NCI-H146 treated with DMSO at 0.1 percent for 48 hours (cell line): ENCODE results near the gene SCLT1.

Experiments used
- DNase-seq: peaks from one replicate; lab custom pipeline; 2025; ENCODE audit not compliant: unreplicated experiment; lab: John Stamatoyannopoulos, UW

Gene SCLT1

DNA sequence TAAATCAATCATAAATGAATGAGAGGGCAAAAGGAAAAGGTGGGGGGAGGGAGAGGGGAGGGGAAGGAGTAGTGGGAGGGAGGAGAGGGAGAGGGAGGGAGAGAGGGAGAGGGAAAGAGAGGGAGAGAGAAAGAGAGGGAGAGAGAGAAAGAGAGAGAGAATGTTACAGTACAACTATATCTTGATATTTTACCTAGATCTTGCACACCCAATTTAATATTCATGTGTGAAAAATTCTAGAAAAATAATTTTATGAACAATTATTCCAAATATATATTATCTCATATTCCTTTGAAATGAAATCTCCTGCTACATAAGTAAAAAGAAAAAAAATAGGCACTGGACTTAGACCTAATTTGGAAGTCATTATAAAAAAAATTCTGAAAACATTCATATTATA is 120.0 kb downstream of the SCLT1 start:
- no peak for DNase-seq

- no peak for DNase-seq
Measured at GRCh38 chr4:128961405-128961804, 131.9 kb downstream of the SCLT1 start.

DNA sequence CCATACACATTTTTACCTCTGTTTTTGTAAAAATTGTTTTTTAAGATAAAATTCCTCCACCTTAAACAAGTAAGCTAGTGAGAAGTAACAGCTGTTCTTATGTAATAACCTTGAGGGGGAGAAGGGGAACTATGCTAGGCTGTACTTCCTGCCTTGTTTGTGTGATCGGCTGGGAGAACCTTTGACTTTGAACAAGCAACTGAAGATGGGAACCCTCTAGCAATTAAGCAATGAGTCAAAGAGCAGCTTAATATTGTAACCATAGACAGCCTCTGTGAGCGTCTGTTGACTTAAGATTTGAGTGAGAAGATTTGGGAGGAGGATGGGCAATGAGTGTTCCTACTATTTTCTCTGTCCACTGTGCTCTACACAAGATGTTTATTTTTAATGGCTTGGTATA is 135.1 kb downstream of the SCLT1 start:
- DNase-seq: no peak

GRCh38 chr4:128957459-128957858 is 135.9 kb downstream of the SCLT1 start:
- no peak for DNase-seq

DNA sequence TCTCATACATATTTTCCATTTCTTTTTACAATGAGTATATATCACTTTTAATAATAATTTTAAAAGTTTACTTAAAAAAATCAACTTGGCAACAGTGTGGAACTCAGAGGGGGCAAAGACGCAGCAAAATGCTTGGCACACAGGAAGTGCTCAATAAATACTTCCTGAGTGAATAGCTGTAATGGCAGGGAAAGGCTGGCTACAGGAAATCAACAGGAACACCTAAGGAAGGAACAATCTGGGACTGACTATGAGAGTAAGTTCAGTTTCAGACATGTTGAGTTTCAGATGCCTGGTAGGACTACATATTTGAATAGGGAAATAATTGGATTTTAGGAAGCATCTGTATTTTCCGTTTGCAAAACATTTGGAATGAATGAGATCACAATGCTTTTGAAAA is 137.6 kb downstream of the SCLT1 start:
- no peak for DNase-seq

GRCh38 chr4:128954941-128955340 is 138.4 kb downstream of the SCLT1 start:
- no peak for DNase-seq

GRCh38 chr4:128951316-128951715 is 142.0 kb downstream of the SCLT1 start:
- DNase-seq: no peak

DNA sequence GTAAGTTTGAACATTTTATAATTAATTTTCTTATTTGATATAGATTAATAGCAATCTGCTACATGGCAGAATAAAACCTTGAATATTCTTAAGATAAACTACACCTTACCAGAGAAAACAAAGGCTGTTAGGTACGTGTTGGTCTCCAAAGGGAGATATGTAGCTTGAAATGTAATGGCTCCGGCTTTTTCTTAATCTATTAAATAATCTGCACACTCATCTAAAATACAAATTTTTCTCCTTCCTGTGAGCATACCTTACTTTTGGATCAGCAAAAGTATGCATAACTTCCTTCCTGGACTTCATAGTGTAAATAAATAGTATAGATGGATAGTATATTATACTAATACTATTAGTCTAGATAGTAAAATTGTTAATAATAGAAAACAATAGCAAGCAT is 142.5 kb downstream of the SCLT1 start:
- DNase-seq: no peak

GRCh38 chr4:128946916-128947315 is 146.4 kb downstream of the SCLT1 start:
- no peak for DNase-seq

DNA sequence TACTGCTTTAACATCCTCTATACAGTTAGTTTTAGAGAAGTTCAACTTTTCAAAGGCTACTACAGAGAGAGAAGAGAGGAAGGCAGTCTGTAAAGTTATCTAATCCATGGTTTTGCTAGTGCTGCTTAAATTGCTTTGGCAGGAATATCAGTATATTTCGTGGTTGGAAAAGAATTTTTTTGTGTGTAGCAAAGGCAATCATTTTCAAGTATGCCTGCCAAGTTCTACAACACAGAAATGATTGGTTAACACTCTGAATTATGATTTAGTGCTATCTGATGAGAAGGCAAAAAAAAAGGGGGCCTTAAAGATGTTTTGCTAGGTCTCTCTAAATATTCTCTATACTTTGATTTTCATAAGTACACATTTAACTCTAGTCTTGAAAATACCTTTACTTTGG is 150.7 kb downstream of the SCLT1 start:
- no peak for DNase-seq

DNA sequence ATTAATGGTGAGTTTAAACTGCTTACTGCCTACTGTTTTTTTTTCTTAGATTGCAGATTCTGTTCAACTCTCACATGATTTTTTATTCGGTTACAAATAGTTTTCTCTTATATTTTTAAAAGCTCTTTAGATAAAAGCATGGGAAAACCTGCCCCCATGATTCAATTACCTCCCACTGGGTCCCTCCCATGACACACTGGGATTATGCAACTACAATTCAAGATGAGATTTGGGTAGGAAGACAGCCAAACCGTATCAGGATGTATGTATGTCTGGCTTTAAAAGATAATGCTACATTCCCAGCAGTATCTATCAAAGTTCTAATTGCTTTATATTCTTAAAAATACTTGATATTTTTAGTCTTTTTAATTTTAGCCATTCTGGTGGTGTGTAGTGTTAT is 152.4 kb downstream of the SCLT1 start:
- no peak for DNase-seq

DNA sequence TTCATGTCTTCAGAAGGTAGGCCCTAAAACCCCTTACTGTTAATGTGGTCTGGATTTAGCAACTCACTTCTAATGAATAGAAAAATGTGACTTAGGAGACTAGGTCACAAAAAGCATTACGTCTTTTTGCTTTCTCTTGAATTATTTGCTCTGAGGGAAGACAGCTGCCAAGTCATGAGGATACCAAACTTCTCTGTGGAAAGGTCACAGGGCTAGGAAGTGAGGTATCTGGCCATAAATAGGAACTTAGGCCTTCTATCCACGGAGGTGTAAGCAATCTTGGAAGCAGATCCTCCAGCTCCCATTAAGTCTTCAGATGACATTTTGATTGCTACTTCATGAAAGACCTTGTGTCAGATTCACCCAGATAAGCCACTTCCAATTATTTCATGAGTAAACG is 163.3 kb downstream of the SCLT1 start:
- DNase-seq: no peak

DNA sequence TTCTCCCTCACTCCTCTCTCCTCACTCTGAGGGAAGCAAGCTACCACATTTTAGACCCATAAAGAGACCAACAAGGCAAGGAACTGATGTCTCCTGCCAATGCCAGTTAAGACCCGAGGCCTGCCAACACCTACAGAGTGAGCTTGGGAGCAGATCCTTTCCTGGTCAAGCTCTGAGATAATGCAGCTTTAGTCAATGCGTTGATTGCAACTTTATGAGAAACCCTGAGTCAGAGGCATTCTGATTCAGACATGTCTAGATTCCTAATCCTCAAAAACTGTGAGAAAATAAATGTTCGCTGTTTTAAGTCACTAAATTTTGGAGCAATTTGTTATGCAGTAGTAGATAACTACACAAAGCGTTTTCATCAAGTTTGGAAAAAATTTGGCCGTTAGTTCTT is 168.4 kb downstream of the SCLT1 start:
- DNase-seq: no peak

GRCh38 chr4:128921954-128922353 is 171.4 kb downstream of the SCLT1 start:
- DNase-seq: no peak

- no peak for DNase-seq
Measured at GRCh38 chr4:128917781-128918180, 175.6 kb downstream of the SCLT1 start.

- DNase-seq: no peak
Measured at GRCh38 chr4:128916832-128917231, 176.5 kb downstream of the SCLT1 start.

GRCh38 chr4:128915544-128915943 is 177.8 kb downstream of the SCLT1 start:
- no peak for DNase-seq

DNA sequence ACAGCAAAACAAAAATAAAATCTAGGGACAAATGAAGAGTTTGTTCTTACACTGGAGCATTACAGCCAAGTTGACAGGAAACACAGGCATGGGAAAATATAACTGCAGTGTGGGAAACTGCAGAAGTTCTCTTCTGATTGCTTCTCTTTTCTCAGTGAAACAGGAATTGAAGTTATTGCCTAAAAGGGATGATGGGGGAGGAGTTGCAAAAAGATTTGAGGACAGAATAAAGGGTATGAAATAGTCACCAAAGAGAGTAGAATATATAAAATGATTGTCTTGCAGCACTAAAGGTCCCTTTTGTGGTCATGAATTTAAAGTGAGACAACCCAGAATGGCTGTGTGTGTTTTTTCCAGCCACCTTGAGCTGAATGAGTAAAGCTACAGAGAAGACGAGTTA is 180.1 kb downstream of the SCLT1 start:
- no peak for DNase-seq

- no peak for DNase-seq
Measured at GRCh38 chr4:128908735-128909134, 184.6 kb downstream of the SCLT1 start.

DNA sequence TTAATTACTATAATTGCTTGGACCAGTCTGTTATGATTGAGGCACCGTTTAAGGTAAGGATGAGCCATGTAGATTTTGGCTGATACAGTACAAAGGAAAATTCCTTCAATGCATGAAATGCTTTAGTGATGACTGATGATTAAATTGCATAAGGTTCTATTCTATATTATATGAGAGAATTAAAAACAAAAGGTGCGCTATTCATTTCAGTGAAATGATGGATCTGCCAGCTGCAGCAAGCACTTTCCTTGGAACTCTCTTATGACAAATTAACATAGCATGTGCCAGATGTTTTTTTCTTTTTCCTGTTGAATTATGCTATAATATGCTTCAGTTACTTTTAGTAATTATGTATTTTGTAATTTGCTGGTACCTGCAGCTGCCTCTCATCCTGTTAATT is 185.4 kb downstream of the SCLT1 start:
- no peak for DNase-seq

- no peak for DNase-seq
Measured at GRCh38 chr4:128906581-128906980, 186.8 kb downstream of the SCLT1 start.

DNA sequence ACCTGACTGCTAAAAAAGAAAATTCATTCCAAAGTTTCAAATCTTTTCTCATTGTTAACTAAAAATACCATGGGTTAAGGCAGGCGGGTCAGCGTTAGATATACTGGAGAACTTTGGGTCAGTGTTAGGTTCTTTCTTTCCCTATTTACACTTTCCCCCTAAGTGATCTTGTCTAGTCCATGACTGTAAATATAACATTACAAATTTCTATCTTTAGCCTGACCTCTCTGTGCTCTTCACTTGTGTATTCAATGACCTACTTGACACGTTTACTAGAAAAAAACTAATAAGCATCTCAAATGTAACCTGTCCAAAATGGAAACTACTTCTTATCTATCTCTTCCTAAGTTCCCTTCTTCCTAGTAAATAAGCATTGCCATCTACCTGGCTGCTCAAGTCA is 188.5 kb downstream of the SCLT1 start:
- no peak for DNase-seq

GRCh38 chr4:128880662-128881061 is 212.7 kb downstream of the SCLT1 start:
- no peak for DNase-seq

- DNase-seq: no peak
Measured at GRCh38 chr4:128879971-128880370, 213.4 kb downstream of the SCLT1 start.
